ENCODE results near the gene TMEM233. TPM values are rescaled to one million over a fixed set of nuclear protein-coding genes. Genes with fewer than 3 reads are reported as not detected.

The TMEM233 gene
- total and polyA plus RNA-seq, 9 of the 15 experiments (the other 6 are each of a cell fraction or from before 2014, with no cell fraction given) = 0.04 to 0.17 (median 0.07) TPM; not detected in 2

DNA sequence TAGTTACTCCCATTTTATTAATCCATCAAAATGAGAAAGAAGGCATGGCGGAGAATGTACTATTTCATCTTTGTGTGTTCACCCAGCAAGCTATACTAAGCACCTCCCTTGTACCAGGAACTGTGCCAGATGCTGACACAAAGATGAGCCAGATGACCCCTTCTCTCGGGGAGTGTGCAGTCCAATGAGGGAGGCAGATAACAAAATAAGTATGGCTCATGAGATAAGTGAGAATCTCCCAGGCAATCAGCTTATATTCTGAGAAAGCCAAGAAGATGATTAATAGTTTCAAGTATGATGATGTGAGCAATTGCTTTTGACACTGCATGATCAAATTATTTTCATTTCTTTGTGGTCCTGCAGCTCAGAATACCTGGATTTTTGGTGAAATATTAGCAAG lies 1.3 kb upstream of the TMEM233 start (continued):
- TF ChIP-seq ZNF318 (IDR thresholded peaks at IDR 0.05; ENCODE audit: borderline replicate concordance in 1 of 2, low read depth in 1 of 2) (no peak), CTBP1 (IDR thresholded peaks at IDR 0.05; ENCODE audit: borderline replicate concordance) (peak; percentile 96), FUS (optimal IDR thresholded peaks at IDR 0.05; ENCODE audit: low read depth, low read length) (no peak), ZNF695 (CRISPR knock-in tag; IDR thresholded peaks at IDR 0.05) (no peak), ZNF316 (IDR thresholded peaks at IDR 0.05) (no peak), STAT5A (IDR thresholded peaks at IDR 0.05; ENCODE audit: borderline replicate concordance, low read length) (peak; percentile 76; the same call in 1 of the 2 replicates), DPF2 (IDR thresholded peaks at IDR 0.05) (peak; percentile 69; the same call in 1 of the 2 replicates), HMG20B (CRISPR knock-in tag; IDR thresholded peaks at IDR 0.05) (no peak), TEAD4 (IDR thresholded peaks at IDR 0.05; ENCODE audit: low read length) (peak; percentile 92), TEAD4 (CRISPR knock-in tag; IDR thresholded peaks at IDR 0.05; ENCODE audit: borderline replicate concordance) (no peak), SMAD1 (IDR thresholded peaks at IDR 0.05; ENCODE audit: low read depth, low read length, partially characterized antibody) (no peak), EP400 (IDR thresholded peaks at IDR 0.05) (no peak), TEAD1 (CRISPR knock-in tag; IDR thresholded peaks at IDR 0.05) (0 out of 4 replicates have a peak, but pooled peaks of 1 of the 2 experiments have one; percentile 40), ADNP (tag; IDR thresholded peaks at IDR 0.05) (no peak), CREB1 (IDR thresholded peaks at IDR 0.05) (no peak), CREB1 (CRISPR knock-in tag; IDR thresholded peaks at IDR 0.05) (no peak), ZBTB1 (CRISPR knock-in tag; IDR thresholded peaks at IDR 0.05; ENCODE audit: borderline replicate concordance, low read depth) (no peak), ZNF347 (CRISPR knock-in tag; IDR thresholded peaks at IDR 0.05; ENCODE audit: low read depth) (no peak), TRIM24 (IDR thresholded peaks at IDR 0.05) (peak in 1 of 2 experiments; percentile 36; a peak in 1 of 4 replicates)
- TF ChIP-seq, protein P1, sequence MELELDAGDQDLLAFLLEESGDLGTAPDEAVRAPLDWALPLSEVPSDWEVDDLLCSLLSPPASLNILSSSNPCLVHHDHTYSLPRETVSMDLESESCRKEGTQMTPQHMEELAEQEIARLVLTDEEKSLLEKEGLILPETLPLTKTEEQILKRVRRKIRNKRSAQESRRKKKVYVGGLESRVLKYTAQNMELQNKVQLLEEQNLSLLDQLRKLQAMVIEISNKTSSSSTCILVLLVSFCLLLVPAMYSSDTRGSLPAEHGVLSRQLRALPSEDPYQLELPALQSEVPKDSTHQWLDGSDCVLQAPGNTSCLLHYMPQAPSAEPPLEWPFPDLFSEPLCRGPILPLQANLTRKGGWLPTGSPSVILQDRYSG (tag; conservative IDR thresholded peaks at IDR 0.05; ENCODE audit: low read depth) = no peak
- TF ChIP-seq, protein P2, sequence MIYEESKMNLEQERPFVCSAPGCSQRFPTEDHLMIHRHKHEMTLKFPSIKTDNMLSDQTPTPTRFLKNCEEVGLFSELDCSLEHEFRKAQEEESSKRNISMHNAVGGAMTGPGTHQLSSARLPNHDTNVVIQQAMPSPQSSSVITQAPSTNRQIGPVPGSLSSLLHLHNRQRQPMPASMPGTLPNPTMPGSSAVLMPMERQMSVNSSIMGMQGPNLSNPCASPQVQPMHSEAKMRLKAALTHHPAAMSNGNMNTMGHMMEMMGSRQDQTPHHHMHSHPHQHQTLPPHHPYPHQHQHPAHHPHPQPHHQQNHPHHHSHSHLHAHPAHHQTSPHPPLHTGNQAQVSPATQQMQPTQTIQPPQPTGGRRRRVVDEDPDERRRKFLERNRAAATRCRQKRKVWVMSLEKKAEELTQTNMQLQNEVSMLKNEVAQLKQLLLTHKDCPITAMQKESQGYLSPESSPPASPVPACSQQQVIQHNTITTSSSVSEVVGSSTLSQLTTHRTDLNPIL (CRISPR knock-in tag; IDR thresholded peaks at IDR 0.05) = no peak

All from K562 (cell line).